ENCODE results near the gene LRRC30. TPM values are rescaled to one million over a fixed set of nuclear protein-coding genes. Genes with fewer than 3 reads are reported as not detected.

LRRC30 gene
- total RNA-seq, 2 experiments from 2014 or later, result not detected

DNA sequence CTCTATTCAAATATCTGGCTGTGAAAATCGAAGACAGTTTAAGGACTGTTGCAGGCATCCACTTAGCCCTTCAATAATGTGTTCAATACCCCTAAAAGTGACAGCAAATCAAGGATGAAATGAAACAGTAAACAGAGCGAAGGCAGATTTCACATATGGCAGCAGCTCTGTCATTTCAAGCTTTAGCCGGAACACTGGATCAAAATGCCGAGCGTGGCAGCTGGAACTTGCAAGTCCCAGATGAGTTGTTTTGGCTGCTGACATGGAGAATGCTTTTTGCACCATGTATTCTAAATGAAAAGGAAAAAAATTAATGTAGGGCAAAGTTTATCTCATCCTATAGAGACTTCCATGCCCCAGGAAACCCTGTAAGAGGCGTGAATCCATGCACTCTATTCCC is 18.0 kb downstream of the LRRC30 start:
- H3K27ac Mint-ChIP-seq, result no peak overlapping the region
- intact Hi-C loops (cut with DNase I, micrococcal nuclease), result no loop called here
- H3K4me1 Mint-ChIP-seq, result no peaks in the 10 kb centered on the region
- H3K27me3 Mint-ChIP-seq, result no peaks in the 10 kb centered on the region
- H3K9me3 Mint-ChIP-seq (ENCODE audit: low read depth), result no peaks in the 10 kb centered on the region
- ATAC-seq (no peak), DNase-seq (no peak)
- H3K4me3 Mint-ChIP-seq, result no peak overlapping the region
- no peaks in the 10 kb centered on the region for H3K36me3 Mint-ChIP-seq (ENCODE audit: low read depth)
- ChIA-PET POLR2A (no interaction called here), CTCF (no interaction called here)

GRCh38 chr18:7254163-7254562 is 23.3 kb downstream of the LRRC30 start:
- Mint-ChIP-seq H3K27ac (no peak overlapping the region), H3K4me3 (no peak overlapping the region), H3K36me3 (ENCODE audit: low read depth) (no peaks in the 10 kb centered on the region), H3K4me1 (no peaks in the 10 kb centered on the region), H3K9me3 (ENCODE audit: low read depth) (no peaks in the 10 kb centered on the region), H3K27me3 (peaks cover 1% of the 10 kb centered on the region)
- no peak for ATAC-seq
- POLR2A ChIA-PET, result no interaction called here
- intact Hi-C loops (cut with DNase I, micrococcal nuclease), result no loop called here
- CTCF ChIA-PET, result interaction anchor here (0.5 kb wide), 1 partner anchor 1135 kb away, joined by 4 read pairs; no protein-coding TSS in a partner anchor
- no peak for DNase-seq

GRCh38 chr18:7255054-7255453 is 24.2 kb downstream of the LRRC30 start:
- Mint-ChIP-seq H3K4me3 (no peak overlapping the region), H3K4me1 (no peaks in the 10 kb centered on the region), H3K36me3 (ENCODE audit: low read depth) (no peaks in the 10 kb centered on the region), H3K27ac (no peak overlapping the region), H3K27me3 (peaks cover 1% of the 10 kb centered on the region), H3K9me3 (ENCODE audit: low read depth) (no peaks in the 10 kb centered on the region)
- ChIA-PET CTCF (no interaction called here), POLR2A (no interaction called here)
- intact Hi-C loops (cut with DNase I, micrococcal nuclease), result no loop called here
- DNase-seq, result no peak
- ATAC-seq, result no peak

- Mint-ChIP-seq H3K9me3 (ENCODE audit: low read depth) (no peaks in the 10 kb centered on the region), H3K36me3 (ENCODE audit: low read depth) (no peaks in the 10 kb centered on the region), H3K4me1 (no peaks in the 10 kb centered on the region), H3K27me3 (peaks cover 1% of the 10 kb centered on the region), H3K4me3 (no peak overlapping the region), H3K27ac (no peak overlapping the region)
- ATAC-seq (no peak), DNase-seq (no peak)
- ChIA-PET POLR2A (no interaction called here), CTCF (interaction anchor here (0.7 kb wide), 1 partner anchor 1897 kb away, joined by 4 read pairs; no protein-coding TSS in a partner anchor)
- intact Hi-C loops (cut with DNase I, micrococcal nuclease), result no loop called here
Measured at GRCh38 chr18:7255643-7256042, 24.8 kb downstream of the LRRC30 start.

DNA sequence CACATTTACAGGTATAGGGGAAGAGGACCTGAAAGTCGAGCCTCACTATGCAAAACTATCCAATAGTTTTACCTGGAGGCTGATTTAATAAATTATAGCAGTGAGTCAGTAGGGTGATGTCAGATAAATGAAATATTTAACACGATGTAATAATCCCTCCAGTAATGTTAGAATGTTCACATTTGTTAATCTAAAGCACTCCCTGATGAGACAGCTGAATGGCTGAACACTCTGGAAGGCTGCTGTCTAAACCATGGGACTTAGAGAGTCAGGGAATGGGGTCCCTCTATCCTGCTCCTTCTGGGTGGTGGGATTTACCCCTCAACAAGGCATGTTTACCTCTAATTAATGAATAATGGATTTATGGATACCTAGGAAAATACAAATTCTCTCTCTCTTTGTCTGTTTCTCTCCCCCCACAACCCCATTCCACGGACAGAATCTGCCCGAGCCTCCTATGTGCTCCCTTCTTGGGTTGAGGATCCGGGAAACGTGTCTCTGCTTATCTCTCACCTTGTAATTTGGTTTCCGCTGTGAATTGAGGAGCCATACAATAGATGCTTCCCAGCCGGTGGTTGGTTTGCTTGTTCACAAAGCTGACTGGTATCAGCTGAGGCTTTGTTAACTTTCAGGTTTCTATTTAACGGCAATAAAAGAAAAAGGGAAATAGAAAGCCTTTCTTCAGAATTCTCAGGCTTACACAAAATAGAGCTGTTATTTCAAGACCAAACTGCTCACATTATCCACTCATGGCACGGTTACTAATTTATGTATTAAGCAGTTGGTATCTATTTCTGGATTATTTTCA is 25.9 kb downstream of the LRRC30 start:
- POLR2A ChIA-PET, result no interaction called here
- H3K4me3 Mint-ChIP-seq, result no peak overlapping the region
- H3K4me1 Mint-ChIP-seq, result no peaks in the 10 kb centered on the region
- intact Hi-C loops (cut with DNase I, micrococcal nuclease), result no loop called here
- no peaks in the 10 kb centered on the region for H3K36me3 Mint-ChIP-seq (ENCODE audit: low read depth)
- no peak overlapping the region for H3K27ac Mint-ChIP-seq
- H3K9me3 Mint-ChIP-seq (ENCODE audit: low read depth), result no peaks in the 10 kb centered on the region
- CTCF ChIA-PET, result interaction anchor here (0.6 to 1.1 kb wide), 3 partner anchors 256 to 579 kb away, joined by 3 to 4 read pairs (median 4); partner anchors contain the start of gene PTPRM
- no peak for ATAC-seq
- H3K27me3 Mint-ChIP-seq, result peaks cover 1% of the 10 kb centered on the region
- no peak for DNase-seq

GRCh38 chr18:7257426-7257740 is 26.5 kb downstream of the LRRC30 start:
- ATAC-seq (no peak), DNase-seq (no peak)
- Mint-ChIP-seq H3K4me3 (no peak overlapping the region), H3K4me1 (no peaks in the 10 kb centered on the region), H3K36me3 (ENCODE audit: low read depth) (no peaks in the 10 kb centered on the region), H3K9me3 (ENCODE audit: low read depth) (no peaks in the 10 kb centered on the region), H3K27me3 (peaks cover 1% of the 10 kb centered on the region), H3K27ac (no peak overlapping the region)
- intact Hi-C loops (cut with DNase I, micrococcal nuclease), result no loop called here
- ChIA-PET CTCF (interaction anchor here (0.8 to 1.1 kb wide), 2 partner anchors 309 to 579 kb away, joined by 4 read pairs; partner anchors contain the start of gene PTPRM), POLR2A (no interaction called here)

- no peak for DNase-seq
- ChIA-PET POLR2A (no interaction called here), CTCF (no interaction called here)
- Mint-ChIP-seq H3K4me1 (no peaks in the 10 kb centered on the region), H3K27me3 (no peaks in the 10 kb centered on the region), H3K36me3 (ENCODE audit: low read depth) (no peaks in the 10 kb centered on the region), H3K4me3 (no peak overlapping the region), H3K27ac (no peak overlapping the region), H3K9me3 (ENCODE audit: low read depth) (no peaks in the 10 kb centered on the region)
- intact Hi-C loops (cut with DNase I, micrococcal nuclease), result no loop called here
- no peak for ATAC-seq
Measured at GRCh38 chr18:7259475-7259874, 28.6 kb downstream of the LRRC30 start.

DNA sequence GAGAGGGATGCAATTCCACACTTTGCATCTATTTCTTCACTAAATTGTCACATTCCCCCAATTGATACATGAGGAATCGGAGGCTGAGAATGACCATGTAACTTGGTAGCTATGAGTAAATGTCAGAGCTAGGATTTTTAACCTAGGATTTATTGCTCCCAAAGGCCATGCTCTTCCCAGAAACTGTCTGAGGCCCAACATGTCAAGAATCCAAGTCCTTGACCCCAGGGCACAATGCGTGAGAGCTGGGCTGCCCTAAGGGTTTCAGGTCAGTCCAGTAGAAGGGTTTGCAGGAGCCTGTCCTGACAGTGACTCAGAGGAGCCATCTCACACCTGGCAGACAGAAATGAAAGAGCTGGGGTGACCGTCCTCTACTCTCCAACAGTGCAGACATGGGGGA is 30.3 kb downstream of the LRRC30 start:
- Mint-ChIP-seq H3K9me3 (ENCODE audit: low read depth) (no peaks in the 10 kb centered on the region), H3K4me3 (no peak overlapping the region), H3K27me3 (no peaks in the 10 kb centered on the region), H3K27ac (no peak overlapping the region), H3K36me3 (ENCODE audit: low read depth) (no peaks in the 10 kb centered on the region), H3K4me1 (no peaks in the 10 kb centered on the region)
- ATAC-seq (no peak), DNase-seq (no peak)
- CTCF ChIA-PET, result no interaction called here
- intact Hi-C loops (cut with DNase I, micrococcal nuclease), result no loop called here
- POLR2A ChIA-PET, result no interaction called here

DNA sequence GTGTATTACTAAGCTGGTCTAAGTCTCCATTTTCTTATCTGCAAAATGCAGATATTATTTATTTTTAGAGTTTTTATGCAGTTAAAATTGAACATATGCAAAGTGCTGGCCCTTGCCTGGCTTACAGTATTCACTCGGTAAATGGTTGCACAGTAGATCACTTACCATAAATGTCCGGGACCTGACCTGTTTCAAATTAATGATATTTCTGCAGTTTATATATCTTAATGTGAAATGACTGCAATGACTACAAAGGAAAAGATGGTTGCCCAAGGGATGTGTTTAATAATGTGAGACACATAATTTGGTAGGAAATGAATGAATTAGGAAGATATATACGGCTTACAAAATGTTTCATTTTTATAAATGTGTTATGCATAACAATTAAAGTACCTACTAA is 37.1 kb downstream of the LRRC30 start:
- no peaks in the 10 kb centered on the region for H3K9me3 Mint-ChIP-seq (ENCODE audit: low read depth)
- H3K4me1 Mint-ChIP-seq, result no peaks in the 10 kb centered on the region
- H3K27ac Mint-ChIP-seq, result no peak overlapping the region
- H3K27me3 Mint-ChIP-seq, result peaks cover 2% of the 10 kb centered on the region
- intact Hi-C loops (cut with DNase I, micrococcal nuclease), result no loop called here
- H3K36me3 Mint-ChIP-seq (ENCODE audit: low read depth), result no peaks in the 10 kb centered on the region
- ChIA-PET CTCF (no interaction called here), POLR2A (no interaction called here)
- DNase-seq, result no peak
- no peak for ATAC-seq
- no peak overlapping the region for H3K4me3 Mint-ChIP-seq

DNA sequence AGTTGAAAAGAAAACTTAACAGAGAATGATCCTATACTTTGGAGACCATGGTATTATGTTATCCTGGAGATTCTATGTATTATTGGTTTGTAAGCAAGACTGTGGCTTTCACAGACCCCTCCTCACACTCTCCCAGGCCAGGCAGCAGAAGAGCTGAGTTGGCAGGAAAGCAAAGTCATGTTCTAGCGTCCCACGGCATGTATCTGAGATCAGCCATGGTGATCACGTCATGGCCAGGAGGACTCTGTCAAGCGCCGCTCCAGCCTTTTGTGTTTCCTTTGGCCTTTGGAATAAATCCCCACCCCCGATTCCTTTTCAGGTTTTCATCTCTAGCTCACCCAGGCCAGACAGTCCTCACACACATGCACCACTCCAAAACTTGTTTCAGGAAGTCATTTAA is 39.1 kb downstream of the LRRC30 start:
- Mint-ChIP-seq H3K27ac (no peak overlapping the region), H3K36me3 (ENCODE audit: low read depth) (no peaks in the 10 kb centered on the region), H3K4me1 (no peaks in the 10 kb centered on the region), H3K9me3 (ENCODE audit: low read depth) (peaks cover 3% of the 10 kb centered on the region), H3K4me3 (no peak overlapping the region), H3K27me3 (peaks cover 7% of the 10 kb centered on the region)
- ATAC-seq (no peak), DNase-seq (no peak)
- POLR2A ChIA-PET, result no interaction called here
- CTCF ChIA-PET, result no interaction called here
- intact Hi-C loops (cut with DNase I, micrococcal nuclease), result loop anchor here in 1 of 2 experiments (5.0 to 10.0 kb wide), 2 partner anchors 297 to 1115 kb away; partner anchors contain the start of gene PTPRM

DNA sequence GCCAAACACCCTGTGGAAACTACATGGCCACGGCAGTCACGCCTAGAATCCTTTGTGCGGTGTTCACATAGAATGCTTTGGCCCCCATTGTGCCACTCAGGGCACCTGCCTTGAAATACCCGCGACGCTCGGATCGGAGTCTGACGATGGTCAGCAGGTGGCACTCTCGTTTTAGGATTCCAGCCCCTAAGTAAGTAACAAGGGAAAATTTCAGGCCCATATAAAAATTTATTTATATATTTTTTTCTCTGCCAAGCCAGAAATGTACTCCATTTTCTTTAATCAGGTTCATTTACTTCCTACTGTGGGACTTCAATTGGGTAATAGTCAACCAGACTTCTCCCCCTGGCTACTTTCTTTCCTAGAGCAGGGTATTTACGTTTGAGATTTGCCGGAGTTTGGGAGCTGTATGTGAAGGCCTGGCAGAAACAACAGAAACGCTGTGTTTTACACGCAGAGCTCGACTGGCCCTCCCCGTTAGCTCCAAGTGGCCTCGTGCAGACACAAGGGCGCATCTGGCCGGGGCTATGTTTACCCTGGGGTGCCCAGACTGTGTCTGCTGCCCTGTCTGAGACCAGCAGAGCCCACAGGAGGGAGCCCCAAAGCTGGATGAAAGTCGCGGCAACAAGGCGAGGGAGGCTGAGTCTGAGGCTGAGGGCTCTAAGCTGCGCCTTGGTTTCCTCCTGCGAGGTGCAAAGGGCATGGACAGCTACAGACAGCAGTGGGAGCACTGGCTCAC is 41.6 kb downstream of the LRRC30 start:
- POLR2A ChIA-PET, result no interaction called here
- H3K27ac Mint-ChIP-seq, result no peak overlapping the region
- peaks cover 7% of the 10 kb centered on the region for H3K27me3 Mint-ChIP-seq
- CTCF ChIA-PET, result interaction anchor here (0.6 to 1.0 kb wide), 3 partner anchors 208 to 354 kb away, joined by 3 to 4 read pairs (median 4); partner anchors contain the start of gene PTPRM
- H3K9me3 Mint-ChIP-seq (ENCODE audit: low read depth), result peaks cover 3% of the 10 kb centered on the region
- H3K4me1 Mint-ChIP-seq, result no peaks in the 10 kb centered on the region
- H3K36me3 Mint-ChIP-seq (ENCODE audit: low read depth), result no peaks in the 10 kb centered on the region
- DNase-seq (peak; percentile 42), ATAC-seq (no peak)
- H3K4me3 Mint-ChIP-seq, result no peak overlapping the region
- intact Hi-C loops (cut with DNase I, micrococcal nuclease), result loop anchor here in 1 of 2 experiments (5.0 to 10.0 kb wide), 2 partner anchors 295 to 1112 kb away; partner anchors contain the start of gene PTPRM

Data from activated CD4-positive, alpha-beta T cell treated with anti-CD3 and anti-CD28 coated beads for 36 hours (primary cell).